D721Med (cell line): ENCODE data around the gene DOLPP1.
A peak's percentile ranks its signal among the peaks of the same experiment; 100 is the strongest.
"Not testable (repeated sequence)": the region's sequence is repeated elsewhere in the genome, so short reads cannot be mapped to it uniquely, and the experiment has no call there.

Experiments used
- DNase-seq: peaks from one replicate; pipeline ENCODE4 v3.0.0; 2011; ENCODE audit warnings: low spot score; ENCODE audit not compliant: insufficient read length
- FAIRE-seq: peaks from 2 replicates; lab custom pipeline; 2011; peaks lifted over from hg19 to GRCh38; lab: Jason Lieb, UNC
- CTCF ChIP-seq: IDR thresholded peaks from 2 replicates; pipeline ENCODE4 v1.5.1; 2012; ENCODE audit warnings: mild to moderate bottlenecking, control low read depth; ENCODE audit not compliant: insufficient read depth; ENCODE audit errors: missing control alignments

Gene DOLPP1

GRCh38 chr9:129080601-129081387 is at the start of gene DOLPP1:
TSS of gene DOLPP1 (plus strand) at chr9:129081111. CDS start at chr9:129081132, 21 bp downstream.
- DNase-seq = peak; percentile 99
- no peak for TF ChIP-seq CTCF
- no peak for FAIRE-seq

- FAIRE-seq = no peak
- TF ChIP-seq CTCF = no peak
Measured at GRCh38 chr9:129031514-129031913, 49.4 kb upstream of the DOLPP1 start.

GRCh38 chr9:129032541-129033159 is 48.3 kb upstream of the DOLPP1 start:
- no peak for TF ChIP-seq CTCF
- no peak for DNase-seq
- no peak for FAIRE-seq

More at GRCh38 chr9:129031514-129031913, 49.4 kb upstream of the DOLPP1 start:
- DNase-seq = no peak

GRCh38 chr9:129033216-129033615 is 47.7 kb upstream of the DOLPP1 start:
- DNase-seq (no peak), FAIRE-seq (no peak)
- TF ChIP-seq CTCF = no peak

GRCh38 chr9:129035838-129036237 is 45.1 kb upstream of the DOLPP1 start:
- DNase-seq = peak; percentile 45
- not testable (repeated sequence) for FAIRE-seq

GRCh38 chr9:129036241-129036922 is 44.5 kb upstream of the DOLPP1 start, which contains the start of gene MIGA2:
TSS of gene MIGA2 (plus strand) at chr9:129036626. CDS start at chr9:129040595, 3,969 bp downstream.
- FAIRE-seq (no peak), DNase-seq (peak; percentile 97)
- no peak for TF ChIP-seq CTCF

GRCh38 chr9:129036923-129037766 is 43.8 kb upstream of the DOLPP1 start:
- no peak for FAIRE-seq
- no peak for DNase-seq
- no peak for TF ChIP-seq CTCF
